Raji (cell line): ENCODE results near the gene SLC10A7.

ENCODE experiments used
- POLR2A ChIP-seq: IDR thresholded peaks from 2 replicates; pipeline ENCODE4 v1.6.1; 2011; ENCODE audit warnings: low read depth, low read length, control low read depth; ENCODE audit not compliant: insufficient read depth

The SLC10A7 gene

DNA sequence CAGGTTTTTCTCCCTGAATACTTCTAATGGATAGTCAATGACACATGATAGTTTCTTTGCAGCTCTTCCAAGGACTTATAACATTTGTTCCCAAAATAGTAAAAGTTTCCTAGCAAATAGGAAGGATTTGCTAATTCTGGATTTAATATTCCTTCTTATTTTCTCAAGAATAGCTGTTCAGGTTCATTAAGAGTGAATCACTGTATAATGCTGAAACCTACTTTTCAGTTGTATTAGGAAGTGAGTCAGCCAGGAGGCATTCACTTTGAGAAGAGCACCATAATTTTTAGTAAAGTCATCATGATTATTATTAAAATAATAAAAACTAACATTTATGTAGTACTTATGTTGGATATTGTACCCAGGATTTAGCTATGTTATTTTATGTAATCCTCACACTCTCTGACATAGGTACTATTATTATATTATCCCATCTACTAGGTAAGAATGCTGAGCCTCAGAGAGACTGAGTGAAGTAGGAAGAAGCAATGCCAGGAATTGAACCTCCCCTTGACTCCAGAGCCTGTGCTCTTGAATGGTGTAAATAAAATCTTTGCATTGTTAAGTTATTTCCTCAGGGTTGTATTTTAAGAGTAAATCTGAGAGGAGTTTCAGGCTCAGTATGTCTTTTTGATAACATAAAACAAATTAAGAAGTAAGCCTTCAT, 192.6 kb downstream of the SLC10A7 start:
- TF ChIP-seq POLR2A = no peak

DNA sequence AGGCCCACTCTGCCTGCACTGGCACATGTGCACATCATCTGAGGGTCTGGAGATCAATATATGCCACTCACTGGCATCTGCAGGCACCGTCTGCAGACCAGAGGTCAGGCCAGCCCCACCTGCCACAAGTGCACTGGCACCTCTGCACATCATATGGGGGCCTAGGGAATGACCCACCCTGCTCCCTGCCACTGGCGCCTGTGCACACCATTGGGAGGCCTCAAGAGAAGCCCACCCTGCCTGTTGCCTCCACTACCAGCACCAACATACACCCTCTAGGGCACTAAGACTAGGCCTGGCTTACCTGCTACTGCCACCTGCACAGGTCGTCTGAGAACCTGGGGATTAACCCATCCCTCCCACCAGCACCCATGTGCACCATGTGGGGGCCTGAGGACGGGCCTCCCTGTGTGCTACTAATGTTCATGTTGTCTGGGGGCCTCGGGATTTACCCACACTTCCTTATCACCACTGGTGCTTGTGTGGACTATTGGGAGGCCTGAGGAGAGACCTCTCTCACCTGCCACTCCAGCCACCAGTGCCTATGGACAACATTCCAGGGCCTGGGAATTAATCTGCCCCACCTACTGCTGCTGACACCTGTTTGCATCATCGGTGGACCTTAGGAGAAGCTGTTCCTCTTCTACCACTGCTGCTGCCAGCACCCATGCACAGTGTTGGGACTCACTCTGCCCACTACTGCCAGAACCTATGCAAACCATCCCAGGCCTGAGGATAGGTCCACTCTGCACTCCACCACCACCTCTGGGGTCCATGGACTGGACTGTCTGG, 193.7 kb downstream of the SLC10A7 start:
- no peak for TF ChIP-seq POLR2A

DNA sequence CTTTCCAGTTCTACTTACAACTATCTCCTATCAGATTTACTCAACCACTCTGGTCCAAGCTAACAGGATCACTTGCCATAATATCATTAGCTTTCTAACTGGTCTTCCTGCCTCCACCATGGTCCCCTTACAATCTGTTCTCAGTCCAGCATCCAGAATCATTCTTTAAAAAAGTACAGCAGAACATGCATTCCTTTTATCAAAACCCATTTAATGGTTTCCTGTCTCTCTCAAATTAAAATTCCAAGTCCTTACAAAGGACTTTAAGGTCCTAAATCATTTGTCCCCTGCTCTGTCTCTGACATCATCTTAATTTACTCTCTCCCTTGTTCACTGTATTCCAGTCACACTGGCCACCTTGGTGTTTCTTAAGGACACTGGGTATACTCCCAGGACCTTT, 202.8 kb downstream of the SLC10A7 start:
- TF ChIP-seq POLR2A = no peak

DNA sequence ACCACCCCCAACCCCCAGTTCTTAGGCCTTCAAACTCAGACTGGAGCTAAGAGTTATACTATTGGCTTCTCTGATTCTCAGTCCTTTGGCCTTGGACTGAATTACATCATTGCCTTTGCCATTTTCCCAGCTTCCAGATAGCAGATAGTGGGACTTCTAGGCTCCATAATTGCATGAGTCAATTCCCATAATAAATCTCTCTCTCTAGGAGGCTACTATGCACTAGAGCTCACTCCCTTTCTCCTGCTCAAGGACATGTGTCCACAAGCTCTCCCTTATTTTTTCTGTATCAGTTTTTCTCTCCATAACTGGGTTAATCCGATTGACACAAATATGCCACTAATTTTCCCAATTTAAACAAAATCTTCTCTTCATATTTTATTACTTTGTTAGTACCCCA, 204.0 kb downstream of the SLC10A7 start:
- TF ChIP-seq POLR2A = no peak

DNA sequence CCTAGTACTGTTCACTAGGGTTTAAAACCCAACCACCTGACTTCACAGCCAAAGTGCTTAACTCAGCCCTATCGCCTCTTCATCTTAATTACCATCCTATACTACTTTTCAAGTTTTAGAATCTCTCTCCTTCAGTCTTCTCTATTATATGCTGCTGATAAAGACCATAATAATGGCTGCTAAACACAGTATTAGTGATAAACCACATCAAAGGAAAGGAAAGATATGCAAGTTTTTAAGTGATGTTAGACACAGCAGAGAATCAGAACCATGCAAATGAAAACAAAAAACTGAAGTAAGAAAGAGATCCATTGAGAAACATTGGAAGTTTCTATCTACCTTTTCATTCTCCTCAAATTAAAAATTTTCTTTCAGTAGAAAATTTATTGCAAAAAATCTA, 206.6 kb downstream of the SLC10A7 start:
- TF ChIP-seq POLR2A = no peak

DNA sequence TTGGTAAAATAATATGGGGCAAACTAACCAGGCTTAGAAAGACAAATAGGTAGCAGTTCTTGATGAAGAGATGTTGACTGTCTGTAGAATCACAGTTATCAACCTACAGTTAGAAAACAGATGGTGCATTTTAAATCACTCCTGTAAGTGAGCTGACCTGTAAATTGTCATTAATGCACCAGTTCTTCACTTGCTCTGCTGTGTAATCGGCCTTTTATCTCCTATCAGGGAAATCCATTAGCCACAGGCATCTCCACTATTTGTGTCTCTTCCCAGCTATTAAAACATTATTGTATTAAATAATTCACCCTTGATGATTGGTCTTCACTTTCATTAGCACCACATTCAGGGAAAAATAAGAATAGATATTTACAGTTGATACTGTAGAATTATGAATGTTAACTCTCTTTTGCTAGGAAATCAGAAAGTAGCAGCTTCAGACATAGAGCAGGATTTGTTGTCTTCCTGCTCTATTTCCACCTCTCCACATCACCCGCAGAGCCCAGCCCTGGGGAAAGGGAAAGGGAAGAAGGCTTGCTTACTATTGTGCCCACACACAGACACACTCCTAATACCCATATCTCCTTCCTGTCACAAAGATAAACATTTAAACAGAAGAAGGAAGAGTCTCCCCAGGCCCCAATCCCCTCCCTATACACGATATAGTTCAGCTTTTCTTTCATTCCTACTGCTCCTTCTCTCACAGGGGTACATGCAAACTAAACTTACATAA, 210.3 kb downstream of the SLC10A7 start:
- TF ChIP-seq POLR2A = no peak

DNA sequence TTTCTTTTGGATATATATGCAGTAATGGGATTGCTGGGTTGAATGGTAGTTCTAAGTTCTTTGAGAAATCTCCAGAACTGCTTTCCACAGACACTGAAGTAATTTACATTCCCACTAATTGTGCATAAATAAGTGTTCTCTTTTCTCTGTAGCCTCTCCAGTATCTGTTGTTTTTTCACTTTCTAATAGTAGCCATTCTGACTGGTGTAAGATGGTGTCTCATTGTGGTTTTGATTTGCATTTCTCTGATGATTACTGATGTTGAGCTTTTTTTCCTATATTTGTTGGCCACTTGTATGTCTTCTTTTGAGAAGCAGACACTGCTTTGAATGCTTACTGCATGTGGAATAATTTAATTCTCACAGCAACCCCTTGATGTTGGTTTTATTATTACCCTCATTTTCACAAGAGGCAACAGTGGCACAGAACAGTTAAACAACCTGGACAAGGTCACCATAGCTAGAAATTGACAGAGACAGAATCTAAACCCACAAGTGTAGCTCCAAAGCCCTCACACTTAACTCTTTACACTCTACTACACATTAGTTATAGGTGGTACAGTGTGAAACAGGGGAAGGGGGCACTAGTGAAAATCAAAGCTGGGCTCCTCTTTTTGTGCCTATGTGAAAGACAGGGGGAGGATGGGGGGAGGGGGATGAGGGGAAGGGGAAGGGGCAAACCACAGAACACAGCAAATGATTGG, 211.3 kb downstream of the SLC10A7 start:
- TF ChIP-seq POLR2A = no peak

DNA sequence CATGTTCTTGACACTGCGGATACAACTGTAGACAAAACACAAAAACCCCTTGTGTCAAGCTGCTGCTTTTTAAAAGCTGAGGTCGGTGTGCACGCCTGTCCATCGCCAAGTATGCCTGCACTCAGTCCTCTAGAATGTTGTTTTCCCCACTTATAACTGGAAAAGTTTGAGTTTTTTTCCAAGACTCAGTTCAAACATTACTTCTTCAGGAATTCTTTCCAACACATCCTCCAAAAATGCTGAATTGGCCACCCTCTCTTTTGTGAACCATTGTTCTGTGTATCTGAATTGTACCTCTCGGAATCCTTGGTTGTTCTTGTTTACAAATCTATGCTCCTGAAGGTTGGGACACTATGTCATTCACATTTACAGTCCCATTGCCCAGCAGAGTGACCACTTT, 212.8 kb downstream of the SLC10A7 start:
- no peak for TF ChIP-seq POLR2A

DNA sequence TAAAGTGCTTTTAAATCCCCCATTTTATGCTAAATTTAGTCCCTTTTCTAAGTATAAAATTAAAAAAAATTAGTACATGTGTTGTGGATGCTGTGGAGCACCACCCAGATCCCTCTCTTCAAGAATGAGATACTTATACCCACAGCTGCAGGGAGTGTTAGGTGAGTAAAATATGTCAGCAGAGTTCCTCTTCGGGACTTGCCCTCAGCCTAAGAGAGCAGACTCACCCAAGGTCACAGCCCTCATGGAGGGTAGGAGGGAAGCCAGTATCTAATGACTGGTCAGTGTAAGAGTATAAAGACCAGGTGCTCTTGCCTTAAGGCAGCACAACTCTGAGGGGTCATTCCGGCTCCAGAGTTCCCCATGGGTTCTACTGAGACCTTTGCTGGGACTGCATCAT, 218.9 kb downstream of the SLC10A7 start:
- TF ChIP-seq POLR2A = no peak

DNA sequence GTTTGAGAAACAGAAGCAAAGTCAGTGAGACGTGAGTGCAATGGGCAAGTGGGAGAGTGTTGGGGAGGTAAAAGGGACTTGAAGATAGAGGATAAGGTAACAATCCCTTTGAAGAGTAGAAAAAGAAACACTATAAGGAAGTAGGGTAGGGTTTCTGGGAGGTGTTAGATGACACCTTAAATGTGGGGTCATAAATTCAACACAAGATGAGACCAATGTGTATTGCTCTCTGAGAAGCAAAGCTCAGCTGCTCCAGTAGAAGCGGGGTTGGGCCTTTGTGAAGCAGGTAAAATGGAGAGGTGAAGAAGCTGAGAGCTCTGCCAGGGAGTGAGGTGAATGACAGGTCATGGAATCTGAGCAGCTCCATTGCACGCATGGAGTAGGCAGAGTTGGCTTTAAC, 222.1 kb downstream of the SLC10A7 start:
- no peak for TF ChIP-seq POLR2A

DNA sequence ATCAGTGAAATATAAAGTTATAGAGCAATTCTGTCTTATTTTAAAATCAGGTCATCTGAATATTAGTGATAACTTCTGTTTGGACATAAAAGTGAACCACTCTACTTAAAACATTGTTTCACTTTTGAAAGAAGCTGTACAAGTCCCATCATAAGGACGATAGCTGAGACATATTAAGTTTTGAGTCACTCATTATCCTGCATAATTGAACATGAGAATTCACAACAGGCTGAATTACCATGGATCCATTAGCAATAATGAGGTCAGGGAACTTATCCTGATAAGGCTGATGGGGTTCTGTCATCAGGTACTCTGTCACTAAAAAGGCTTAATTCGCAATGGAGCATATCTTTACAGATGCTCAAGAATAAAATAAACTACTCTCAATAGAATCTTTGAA, 227.0 kb downstream of the SLC10A7 start:
- TF ChIP-seq POLR2A = no peak

DNA sequence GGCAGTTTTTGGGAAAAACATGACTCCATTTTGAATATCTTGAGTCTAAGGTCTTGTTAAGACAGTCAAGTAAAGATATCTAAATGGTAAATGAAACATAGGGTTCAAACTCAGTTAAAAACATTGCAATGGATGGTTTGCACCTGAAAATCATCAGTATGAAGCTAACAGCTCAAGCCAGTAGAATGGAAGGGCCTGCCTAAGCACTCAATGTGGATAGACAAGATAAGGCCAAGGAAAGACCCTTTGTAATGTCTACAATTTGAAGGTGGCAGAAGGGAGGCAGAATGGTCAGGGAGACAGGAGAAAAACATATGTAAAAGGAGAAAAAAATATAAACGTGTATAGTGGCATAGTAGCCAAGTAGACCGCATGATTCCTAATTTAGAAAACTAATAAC, 229.2 kb downstream of the SLC10A7 start:
- no peak for TF ChIP-seq POLR2A

DNA sequence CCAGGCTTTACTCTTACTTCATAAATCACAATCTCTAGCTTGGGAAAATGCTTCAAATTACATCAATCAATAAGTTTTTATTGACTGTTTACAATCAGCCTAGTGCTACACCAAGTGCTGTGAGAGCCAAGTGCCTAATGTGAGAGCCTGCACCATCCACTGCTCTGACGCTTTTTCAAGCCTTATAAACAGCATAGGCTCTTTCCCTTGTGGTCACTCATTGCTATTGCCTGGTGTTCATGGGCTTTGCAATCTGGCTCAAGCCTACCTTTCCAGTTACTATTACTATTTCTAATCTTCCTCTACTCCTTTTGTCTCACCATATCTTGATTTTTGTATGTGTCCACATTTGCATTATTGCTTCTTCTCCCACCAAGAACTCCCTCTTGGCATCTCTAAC, 230.4 kb downstream of the SLC10A7 start:
- no peak for TF ChIP-seq POLR2A

DNA sequence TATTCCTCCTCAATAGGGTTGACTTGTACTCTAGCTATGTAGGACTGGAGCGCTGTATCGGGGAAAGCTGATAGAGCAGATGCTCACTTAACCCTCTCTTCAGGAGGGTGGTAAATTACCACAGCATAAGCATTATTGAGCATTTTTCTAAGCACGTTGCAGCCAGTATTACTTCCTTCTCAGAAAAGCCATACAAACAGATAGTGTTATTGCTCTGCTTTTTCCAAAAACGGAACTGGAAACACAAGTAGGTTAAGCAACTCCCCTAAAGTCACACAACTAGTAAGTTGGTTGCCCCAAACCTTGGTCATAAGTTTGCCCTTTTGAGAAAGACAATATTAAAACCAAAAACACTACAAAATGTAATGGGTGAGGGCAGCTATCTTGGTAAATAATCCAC, 233.5 kb downstream of the SLC10A7 start:
- TF ChIP-seq POLR2A = no peak

DNA sequence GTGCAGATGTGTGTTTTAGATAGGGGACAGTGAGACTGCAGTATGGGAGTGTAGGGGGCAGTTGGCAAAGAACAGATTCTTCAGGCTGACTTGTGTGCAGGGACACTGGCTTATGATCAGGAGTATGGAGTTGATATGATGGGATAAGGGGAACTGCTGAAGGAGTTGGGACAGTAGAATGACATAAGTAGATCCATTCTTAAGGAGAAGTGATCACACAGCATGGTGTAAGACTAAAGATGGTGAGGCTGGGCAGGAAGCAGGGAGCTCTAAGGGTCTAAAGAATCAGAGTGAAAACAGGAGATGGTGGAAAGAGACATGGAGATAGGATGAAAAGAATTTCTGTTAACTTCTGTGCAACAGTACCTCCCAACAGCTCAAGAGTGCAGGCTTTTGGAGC, 236.7 kb downstream of the SLC10A7 start:
- no peak for TF ChIP-seq POLR2A
